C1 segment of cervical spinal cord (tissue), 14 donors: ENCODE data around the gene NTRK3.

Experiments used
- DNase-seq, 14 donors: peaks; one replicate each; lab custom pipeline; 2025; lab: John Stamatoyannopoulos, UW

Gene NTRK3

GRCh38 chr15:88187195-88187594, 69.3 kb downstream of the NTRK3 start:
- peak in 5 of 14 donors; percentile 22 to 72 (median 48) for DNase-seq

GRCh38 chr15:88185584-88185983, 71.0 kb downstream of the NTRK3 start:
- peak in 4 of 14 donors; percentile 39 to 99 (median 73) for DNase-seq

- no peak for DNase-seq
Observed at GRCh38 chr15:88181613-88182012, 74.9 kb downstream of the NTRK3 start.

GRCh38 chr15:88179562-88179961, 77.0 kb downstream of the NTRK3 start:
- DNase-seq: no peak

GRCh38 chr15:88178631-88179030, 77.9 kb downstream of the NTRK3 start:
- DNase-seq: no peak

- DNase-seq: no peak
Observed at GRCh38 chr15:88177451-88177850, 79.1 kb downstream of the NTRK3 start.

- no peak for DNase-seq
Observed at GRCh38 chr15:88174571-88174970, 82.0 kb downstream of the NTRK3 start.

GRCh38 chr15:88166082-88166993, 90.2 kb downstream of the NTRK3 start:
- DNase-seq: no peak

- DNase-seq: no peak
Observed at GRCh38 chr15:88161636-88162035, 94.9 kb downstream of the NTRK3 start.

- DNase-seq: no peak
Observed at GRCh38 chr15:88155310-88155709, 101.2 kb downstream of the NTRK3 start.

GRCh38 chr15:88152672-88153071, 103.9 kb downstream of the NTRK3 start:
- no peak for DNase-seq

- DNase-seq: no peak
Observed at GRCh38 chr15:88147760-88148159, 108.8 kb downstream of the NTRK3 start.

- no peak for DNase-seq
Observed at GRCh38 chr15:88144921-88145653, 111.5 kb downstream of the NTRK3 start.

GRCh38 chr15:88142121-88142520, 114.4 kb downstream of the NTRK3 start:
- DNase-seq: no peak

GRCh38 chr15:88141269-88141889, 115.2 kb downstream of the NTRK3 start:
- DNase-seq: no peak

- DNase-seq: no peak
Observed at GRCh38 chr15:88140398-88140797, 116.1 kb downstream of the NTRK3 start.

- DNase-seq: no peak
Observed at GRCh38 chr15:88139936-88140335, 116.6 kb downstream of the NTRK3 start.

- DNase-seq: no peak
Observed at GRCh38 chr15:88133795-88134194, 122.7 kb downstream of the NTRK3 start.

GRCh38 chr15:88132499-88132898, 124.0 kb downstream of the NTRK3 start:
- DNase-seq: no peak

GRCh38 chr15:88131937-88132336, 124.6 kb downstream of the NTRK3 start:
- no peak for DNase-seq

- DNase-seq: peak in 1 of 14 donors; percentile 50
Observed at GRCh38 chr15:88127432-88127790, 129.1 kb downstream of the NTRK3 start.

- DNase-seq: no peak
Observed at GRCh38 chr15:88126695-88127431, 129.7 kb downstream of the NTRK3 start.
